Fibroblast of villous mesenchyme (primary cell): Measurements from ENCODE around the gene NFIX. TPM values are rescaled to one million over a fixed set of nuclear protein-coding genes. Genes with fewer than 3 reads are reported as not detected.

ENCODE experiments used
- DNase-seq: peaks from one replicate; pipeline ENCODE4 v3.0.0-alpha.2; 2010; ENCODE audit warnings: low read depth
- H3K4me3 ChIP-seq: 2 replicates; pipeline ENCODE4 v1.5.1; 2011; ENCODE audit warnings: low read depth, mild to moderate bottlenecking, low read length
- CTCF ChIP-seq: IDR thresholded peaks from 2 replicates; pipeline ENCODE4 v1.5.1; 2012; ENCODE audit warnings: low read depth, mild to moderate bottlenecking, low read length; ENCODE audit not compliant: insufficient read depth
- total RNA-seq: library from RNA; depleted of rRNA; stranded (reverse); fragments of >200 nt; gene quantifications from 2 replicates; pipeline ENCODE4 v1.2.3, GENCODE V29; 2012

Gene NFIX
- total RNA-seq, 1 donor, result 30.2 TPM

DNA sequence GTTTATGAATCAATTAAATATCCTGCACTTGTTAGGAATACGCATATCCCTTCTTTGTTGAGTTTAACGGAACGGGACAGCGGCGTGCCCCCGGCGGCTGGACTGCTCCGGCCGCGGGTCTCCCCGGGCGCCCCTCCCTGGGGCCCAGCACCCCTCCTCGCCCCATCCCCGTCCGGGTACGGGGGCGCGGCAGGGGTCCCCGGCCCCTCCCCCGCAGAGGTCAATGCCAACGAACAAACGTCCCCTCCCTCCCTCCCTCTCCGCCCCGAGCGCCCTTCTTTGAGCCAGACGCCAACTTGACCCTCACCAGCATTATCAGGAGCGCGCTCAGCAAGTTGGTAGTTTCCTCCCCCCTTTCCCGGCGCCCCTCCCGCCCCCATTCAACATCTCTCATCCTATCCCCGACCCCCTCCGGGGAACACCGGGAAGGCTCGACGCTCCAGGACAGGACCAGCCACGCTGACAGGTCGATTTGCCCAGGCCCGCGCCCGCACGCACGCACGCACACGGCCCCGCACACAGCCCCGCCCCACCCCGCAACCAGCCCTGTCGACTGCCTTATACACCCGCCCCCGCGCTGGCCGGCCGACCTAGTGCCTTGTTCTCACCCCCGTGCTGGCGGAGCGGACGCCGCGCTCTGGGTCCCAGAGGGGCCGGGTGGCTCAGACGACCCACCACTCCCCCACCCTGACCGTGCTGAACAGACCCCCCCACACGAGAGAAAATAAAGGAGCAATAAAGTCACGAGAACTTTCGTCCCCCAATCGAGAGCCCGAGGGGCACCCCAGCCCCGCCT, 102.4 kb downstream of the NFIX start:
- no peak for TF ChIP-seq CTCF
- no peak for DNase-seq
- peak overlapping the region; percentile 33 for H3K4me3 ChIP-seq

DNA sequence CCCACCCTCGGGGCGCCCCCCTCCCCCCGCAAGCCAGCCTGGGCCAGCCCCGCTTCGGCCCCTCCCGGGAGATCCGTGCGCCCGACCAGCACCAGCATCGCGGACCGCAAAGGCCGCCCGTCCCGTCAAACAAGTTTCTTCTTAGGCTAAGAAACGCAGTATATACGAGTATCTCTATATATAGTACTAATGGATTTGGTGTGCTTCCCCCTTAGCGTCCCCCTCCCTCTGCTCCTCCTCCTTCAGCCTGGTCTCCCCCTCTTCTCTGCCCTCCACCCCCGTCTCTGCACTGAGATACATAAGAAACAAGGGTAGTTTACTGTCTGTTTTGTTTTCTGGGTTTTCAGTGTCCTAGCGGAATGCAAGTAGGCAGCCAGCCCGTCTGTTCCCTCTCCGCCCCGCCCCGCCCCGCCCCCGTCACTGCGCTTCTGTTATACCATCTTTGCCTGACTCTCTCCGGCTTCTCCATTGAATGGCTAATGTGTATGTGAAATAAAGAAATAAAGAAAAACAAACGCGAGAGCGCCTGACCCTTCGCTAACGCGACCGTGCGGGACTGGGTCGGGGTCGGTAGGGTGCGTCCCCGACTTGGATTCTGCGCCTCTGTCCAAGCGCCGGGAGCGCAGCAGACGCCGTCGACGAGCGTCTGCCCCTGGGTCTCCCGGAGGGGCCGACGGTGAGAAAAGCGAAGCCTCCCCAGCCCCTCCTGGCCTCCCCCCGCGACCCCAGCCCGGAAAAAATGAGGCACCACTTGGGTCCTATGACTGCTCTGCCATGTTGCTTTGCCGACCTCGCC, 103.2 kb downstream of the NFIX start:
- peak overlapping the region; percentile 30 for H3K4me3 ChIP-seq
- no peak for TF ChIP-seq CTCF
- peak; percentile 63 for DNase-seq

- no peak for TF ChIP-seq CTCF
- no peak overlapping the region for H3K4me3 ChIP-seq
- peak; percentile 46 for DNase-seq
These were observed 104.1 kb downstream of the NFIX start for GRCh38 chr19:13099073-13099999.

- TF ChIP-seq CTCF, result no peak
- no peak overlapping the region for H3K4me3 ChIP-seq
- no peak for DNase-seq
These were observed 104.8 kb downstream of the NFIX start for GRCh38 chr19:13100031-13100588.

GRCh38 chr19:13100841-13101589, 105.7 kb downstream of the NFIX start:
- H3K4me3 ChIP-seq, result no peak overlapping the region
- peak; percentile 24 for TF ChIP-seq CTCF
- no peak for DNase-seq
